Stimulated activated naive CD4-positive, alpha-beta T cell (primary cell): ENCODE measurements around the gene TBC1D9.

Source experiments
- DNase-seq, 6 experiments: peaks; one replicate each; lab custom pipeline; 2025; lab: John Stamatoyannopoulos, UW

The TBC1D9 gene

GRCh38 chr4:140691369-140691768, 64.8 kb downstream of the TBC1D9 start:
- no peak for DNase-seq

DNA sequence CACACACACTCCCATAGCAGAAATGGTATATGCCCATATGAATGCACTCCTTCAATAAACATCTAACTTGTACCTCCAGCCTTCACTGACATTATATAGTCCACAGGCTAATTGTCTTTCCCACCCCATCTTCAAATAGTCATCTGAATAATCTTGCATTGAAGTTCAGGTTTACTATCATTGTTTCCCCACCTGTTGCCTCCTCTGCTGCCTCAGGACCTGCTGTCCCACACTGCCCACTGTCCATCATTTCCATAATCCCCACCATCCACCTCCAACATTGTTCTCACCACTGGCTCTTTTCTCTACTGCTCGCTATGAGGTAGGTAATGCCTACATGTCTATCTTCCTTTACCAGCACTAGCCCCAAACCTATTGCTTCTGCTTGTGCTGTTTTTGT, 66.1 kb downstream of the TBC1D9 start:
- no peak for DNase-seq

GRCh38 chr4:140689623-140690022, 66.6 kb downstream of the TBC1D9 start:
- DNase-seq = no peak

- no peak for DNase-seq
These were observed 67.2 kb downstream of the TBC1D9 start for GRCh38 chr4:140688711-140689598.

- DNase-seq = no peak
These were observed 69.4 kb downstream of the TBC1D9 start for GRCh38 chr4:140686796-140687195.

- DNase-seq = no peak
These were observed 71.9 kb downstream of the TBC1D9 start for GRCh38 chr4:140684314-140684713.

- DNase-seq = no peak
These were observed 75.0 kb downstream of the TBC1D9 start for GRCh38 chr4:140681201-140681600.

GRCh38 chr4:140680686-140681085, 75.5 kb downstream of the TBC1D9 start:
- no peak for DNase-seq

DNA sequence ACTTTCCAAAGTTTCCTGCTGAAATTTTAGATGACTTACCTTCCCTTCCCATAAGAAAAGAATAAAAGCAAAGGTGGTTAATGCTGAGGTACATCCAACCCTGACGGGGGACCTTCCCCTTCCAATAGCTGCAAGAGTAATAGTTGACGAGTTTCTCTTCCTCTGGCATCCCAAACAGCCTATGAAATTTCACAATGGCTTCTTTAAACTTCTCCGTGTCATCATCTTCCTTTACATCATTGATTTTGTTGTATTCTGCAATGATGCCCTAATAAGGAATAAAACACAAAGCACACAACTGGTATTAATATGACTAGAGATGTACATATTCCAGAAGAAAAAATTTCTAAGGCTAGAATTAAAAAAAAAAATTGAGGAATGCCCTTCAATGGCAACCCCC, 76.6 kb downstream of the TBC1D9 start:
- no peak for DNase-seq

DNA sequence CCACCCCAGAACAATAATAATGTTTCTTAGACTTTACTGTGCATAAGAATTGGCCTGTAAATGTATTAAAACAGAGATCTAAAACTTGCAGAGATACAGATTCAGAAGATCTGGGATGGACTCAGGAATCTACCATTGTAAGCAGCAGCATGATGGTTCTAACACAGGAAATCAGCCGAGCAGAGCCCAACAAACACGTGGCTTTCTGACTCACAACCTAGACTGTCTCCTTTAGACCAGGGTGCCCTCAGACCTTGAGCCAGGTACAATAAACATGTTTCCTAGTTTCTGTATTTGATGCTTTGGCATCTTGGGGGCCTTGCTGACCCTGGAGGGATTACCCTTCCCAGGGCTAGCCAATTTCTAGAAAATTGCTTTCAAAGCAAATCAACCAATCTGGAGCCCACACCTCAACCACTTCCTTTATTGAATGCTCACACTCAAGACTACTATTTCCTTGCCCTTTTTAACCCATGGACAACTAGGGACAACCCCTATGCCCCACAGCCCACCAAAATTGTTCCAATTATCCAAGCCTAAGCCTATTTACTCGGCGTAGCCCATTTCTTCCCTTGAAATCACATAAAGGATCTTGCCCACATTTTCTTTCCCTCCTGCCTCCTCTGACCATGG, 80.5 kb downstream of the TBC1D9 start:
- DNase-seq = no peak

GRCh38 chr4:140673729-140674128, 82.5 kb downstream of the TBC1D9 start:
- DNase-seq = no peak

- no peak for DNase-seq
These were observed 83.8 kb downstream of the TBC1D9 start for GRCh38 chr4:140672416-140672815.

GRCh38 chr4:140668111-140668510, 88.1 kb downstream of the TBC1D9 start:
- DNase-seq = no peak

- no peak for DNase-seq
These were observed 89.1 kb downstream of the TBC1D9 start for GRCh38 chr4:140666889-140667614.

GRCh38 chr4:140662082-140662869, 93.9 kb downstream of the TBC1D9 start:
- DNase-seq = no peak

DNA sequence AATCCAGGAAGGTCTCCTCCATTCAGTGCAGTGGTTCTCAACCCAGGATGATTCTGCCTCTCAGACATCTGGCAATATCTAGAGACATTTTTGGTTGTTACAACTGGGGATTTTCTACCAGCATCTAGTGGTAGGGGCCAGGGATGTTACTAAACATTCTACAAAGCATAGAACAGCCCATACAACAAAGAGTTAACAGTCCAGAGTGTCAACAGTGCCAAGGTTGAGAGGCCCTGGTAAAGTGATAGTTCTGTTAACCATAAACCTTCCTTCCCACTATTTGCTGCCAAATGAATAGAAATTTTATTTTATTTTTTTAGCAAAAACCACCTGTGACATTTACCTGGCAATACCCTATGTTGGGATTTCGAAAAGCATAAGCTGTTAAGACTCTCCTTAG, 94.6 kb downstream of the TBC1D9 start:
- no peak for DNase-seq

DNA sequence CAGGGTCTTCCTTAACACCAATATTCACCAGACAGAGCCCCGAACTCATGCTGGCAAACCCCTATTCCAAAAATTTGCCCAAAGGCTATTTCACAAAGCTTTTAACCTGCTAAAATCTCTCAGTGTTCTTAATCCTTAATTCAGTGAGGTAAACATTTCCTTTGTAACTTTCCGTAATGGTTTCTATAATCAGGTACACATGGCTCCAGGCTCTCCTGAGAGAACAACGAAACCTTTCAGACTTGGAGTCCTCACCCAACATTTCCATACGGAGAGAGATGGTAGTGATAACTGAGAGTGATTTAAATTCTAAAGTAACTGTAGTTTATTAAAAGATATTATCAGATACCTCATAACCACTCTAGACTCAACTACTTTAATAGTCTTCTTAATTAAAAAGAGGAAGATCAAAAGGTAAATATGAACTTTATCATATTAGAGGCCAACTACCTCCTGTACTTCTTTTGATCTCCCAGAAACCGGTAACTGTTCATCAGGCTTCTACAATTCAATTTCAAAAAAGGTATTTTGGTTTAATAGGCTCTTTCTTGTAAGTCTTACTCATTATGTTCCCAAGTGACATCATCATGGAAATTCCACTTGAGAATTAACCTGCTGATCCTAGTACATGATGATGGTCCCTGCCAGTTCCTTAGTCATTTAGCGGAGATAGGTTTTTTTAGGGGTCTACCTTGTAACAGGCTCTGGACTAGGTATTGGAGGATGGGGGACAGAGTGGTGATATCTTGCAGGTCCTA, 96.1 kb downstream of the TBC1D9 start:
- DNase-seq = no peak

- DNase-seq = no peak
These were observed 101.7 kb downstream of the TBC1D9 start for GRCh38 chr4:140654495-140654814.

DNA sequence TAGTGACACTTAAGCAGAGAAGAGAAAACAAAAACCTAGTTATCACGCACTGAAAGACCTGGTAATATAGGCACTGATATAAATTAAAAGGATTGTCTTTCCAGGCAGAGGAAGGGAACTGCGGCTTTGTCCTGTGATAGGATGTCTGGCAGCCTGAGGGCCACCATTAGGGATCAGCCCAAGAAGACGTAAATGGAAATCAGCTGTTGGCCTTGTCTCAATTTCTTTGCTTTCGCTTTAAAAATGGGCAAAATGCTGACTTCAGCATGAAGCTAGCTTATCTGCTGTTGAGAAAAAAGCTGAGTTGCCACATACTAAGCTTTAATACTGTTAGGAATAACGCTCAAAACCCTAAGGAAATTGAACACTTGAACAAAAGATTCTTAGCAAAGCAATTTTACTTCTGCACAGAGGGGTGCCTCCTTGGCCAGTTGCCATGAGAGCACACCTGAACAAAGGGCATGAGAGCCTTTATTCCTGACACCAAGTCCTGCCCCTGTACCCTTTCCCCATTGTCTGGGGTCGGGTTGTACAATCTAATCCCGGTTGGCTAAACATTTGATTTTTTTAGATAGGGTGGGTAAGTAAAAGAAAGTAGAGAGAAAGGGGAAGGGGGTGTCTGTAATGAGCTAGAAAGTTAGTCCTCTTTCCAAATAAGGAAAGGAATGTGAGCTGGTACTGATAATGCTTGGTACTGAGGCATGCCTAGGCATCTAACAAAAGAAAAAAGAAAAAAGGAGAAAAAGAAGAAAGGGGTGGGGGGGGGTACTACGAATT, 102.3 kb downstream of the TBC1D9 start:
- no peak for DNase-seq

DNA sequence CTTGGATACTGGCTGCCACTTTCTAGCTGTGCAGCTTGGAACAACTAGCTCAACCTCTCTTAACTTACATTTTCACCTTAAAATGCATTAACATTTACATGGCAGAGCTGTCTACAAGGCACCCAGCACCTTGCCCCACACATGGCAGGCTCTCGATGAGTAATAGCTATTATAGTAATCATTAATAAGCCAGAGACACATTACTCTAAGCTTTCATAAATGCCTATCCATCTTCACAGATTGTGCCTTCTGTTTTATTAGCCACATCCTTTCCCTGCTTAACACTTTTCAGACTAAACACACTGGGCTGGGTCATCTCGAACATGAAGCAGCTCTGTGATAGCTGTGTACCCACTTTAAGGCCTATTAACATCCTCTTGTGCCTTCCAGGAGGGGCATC, 103.6 kb downstream of the TBC1D9 start:
- no peak for DNase-seq
